GM19023 (cell line): ENCODE measurements around the gene ZC2HC1C.
"Not testable (repeated sequence)": the region's sequence is repeated elsewhere in the genome, so short reads cannot be mapped to it uniquely, and the experiment has no call there.

Experiments
- ATAC-seq: cut with Tn5 transposase; IDR thresholded peaks from one replicate; pipeline ENCODE4 v1.9.1; 2021; ENCODE audit warnings: mild to moderate bottlenecking, moderate library complexity; ENCODE audit not compliant: unreplicated experiment

The ZC2HC1C gene

DNA sequence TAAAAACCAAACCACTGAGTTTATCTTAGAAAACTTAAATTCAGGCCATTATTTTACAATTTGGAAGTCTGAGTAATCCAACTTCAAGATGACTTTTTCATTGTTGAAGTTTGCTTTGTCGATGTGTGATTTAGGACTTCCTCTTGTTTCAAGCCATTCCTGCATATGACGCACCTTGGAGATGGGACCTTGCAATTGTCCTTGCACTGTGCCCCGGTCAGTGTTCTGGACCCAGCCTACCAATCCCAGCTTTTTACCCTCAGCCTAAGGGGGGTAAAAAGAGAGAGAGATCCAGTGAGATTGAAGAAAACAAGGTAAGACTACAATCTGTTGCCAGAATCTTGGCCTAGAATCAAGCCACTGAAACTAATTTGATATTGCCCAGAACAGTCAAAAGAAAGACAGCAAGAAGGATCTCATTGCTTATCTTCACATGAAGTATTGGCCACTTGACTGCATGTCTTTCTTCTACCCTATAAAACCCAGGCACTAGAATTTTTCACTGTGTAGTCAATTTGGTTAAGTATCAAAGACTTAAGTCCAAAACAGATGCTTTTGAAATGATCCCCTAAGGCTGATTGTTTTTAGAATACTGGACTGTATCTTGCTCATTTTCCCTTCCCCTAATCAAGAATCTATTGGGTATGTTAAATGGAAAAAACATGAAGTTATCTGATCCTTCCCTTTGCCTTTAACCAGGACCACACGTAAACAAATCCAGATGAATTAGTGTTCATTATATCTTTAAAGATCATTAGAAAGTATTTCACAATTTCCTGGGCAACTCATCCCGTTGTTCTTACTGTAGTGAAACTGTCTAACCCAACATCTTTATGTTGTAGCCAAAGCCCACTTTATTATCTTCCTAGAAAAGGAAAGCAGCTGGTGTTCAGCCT lies 15.8 kb upstream of the ZC2HC1C start:
- no peak for ATAC-seq

DNA sequence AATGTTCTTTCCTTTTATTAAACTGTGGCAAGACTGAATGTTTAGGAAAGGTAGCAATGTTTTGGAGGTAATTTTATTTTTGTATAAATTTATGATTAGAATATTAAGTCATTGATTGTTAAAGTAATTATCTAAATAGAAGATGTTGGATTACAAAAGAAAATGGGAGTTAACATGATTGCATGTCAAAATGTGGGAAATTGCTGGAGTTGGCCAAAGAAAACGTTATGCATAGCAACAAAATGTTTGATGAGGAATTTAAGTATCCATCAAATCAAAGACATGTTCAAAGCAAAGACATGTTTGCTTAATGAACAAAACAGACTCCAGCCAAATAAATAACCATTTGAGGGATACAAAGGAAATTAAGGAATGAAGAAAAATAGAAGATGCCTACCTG lies 15.0 kb upstream of the ZC2HC1C start:
- ATAC-seq, result no peak

DNA sequence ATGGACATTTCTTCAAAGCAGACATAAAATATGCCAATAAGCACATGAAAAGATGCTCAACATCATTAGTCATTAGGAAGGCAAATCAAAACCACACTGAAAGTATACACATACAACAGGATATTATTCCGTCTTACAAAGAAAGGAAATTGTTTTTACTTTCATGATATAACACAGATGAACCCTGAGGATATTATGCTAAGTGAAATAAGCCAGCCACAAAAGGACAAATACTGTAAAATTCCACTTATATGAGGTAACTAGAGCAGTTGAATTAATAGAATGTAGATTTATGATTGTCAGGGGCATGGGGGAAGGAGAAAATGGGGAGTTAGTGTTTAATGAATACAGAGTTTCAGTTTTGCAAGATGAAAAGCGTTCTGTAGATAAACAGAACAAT lies 9.8 kb upstream of the ZC2HC1C start:
- no peak for ATAC-seq

DNA sequence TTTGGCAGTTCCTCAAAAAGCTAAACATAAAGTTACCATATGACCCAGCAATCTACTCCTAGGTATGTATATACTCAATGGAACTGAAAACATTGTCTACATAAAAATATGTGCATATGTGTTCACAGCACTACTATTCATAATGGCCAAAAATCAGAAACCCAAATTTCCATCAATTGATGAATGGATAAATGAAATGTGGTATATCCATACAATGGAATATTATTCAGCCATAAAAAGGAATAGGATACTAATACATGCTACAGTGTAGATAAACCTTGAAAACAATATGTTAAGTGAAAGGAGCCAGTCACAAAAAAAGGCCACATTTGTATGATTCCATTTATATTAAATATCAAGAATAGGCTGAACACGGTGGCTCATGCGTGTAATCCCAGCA lies 9.0 kb upstream of the ZC2HC1C start:
- no peak for ATAC-seq

DNA sequence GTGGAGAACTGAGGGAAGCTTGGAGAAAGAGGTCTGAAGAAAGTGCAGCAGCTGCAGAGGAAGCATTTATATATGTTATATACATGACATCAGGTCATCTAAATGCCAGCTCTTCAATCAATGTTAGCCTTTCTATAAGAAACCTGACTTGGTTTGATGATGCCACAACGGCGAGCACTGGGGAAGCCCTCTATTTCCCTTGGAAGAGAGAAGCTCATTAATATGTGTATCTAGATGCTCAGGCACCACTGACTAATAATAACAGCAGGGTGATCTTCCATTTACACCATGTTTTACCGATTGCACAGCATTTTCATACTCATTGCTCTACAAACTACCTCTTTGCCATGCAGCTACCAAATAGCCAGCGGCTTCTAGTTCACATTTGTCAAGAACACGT lies 6.4 kb upstream of the ZC2HC1C start:
- no peak for ATAC-seq

DNA sequence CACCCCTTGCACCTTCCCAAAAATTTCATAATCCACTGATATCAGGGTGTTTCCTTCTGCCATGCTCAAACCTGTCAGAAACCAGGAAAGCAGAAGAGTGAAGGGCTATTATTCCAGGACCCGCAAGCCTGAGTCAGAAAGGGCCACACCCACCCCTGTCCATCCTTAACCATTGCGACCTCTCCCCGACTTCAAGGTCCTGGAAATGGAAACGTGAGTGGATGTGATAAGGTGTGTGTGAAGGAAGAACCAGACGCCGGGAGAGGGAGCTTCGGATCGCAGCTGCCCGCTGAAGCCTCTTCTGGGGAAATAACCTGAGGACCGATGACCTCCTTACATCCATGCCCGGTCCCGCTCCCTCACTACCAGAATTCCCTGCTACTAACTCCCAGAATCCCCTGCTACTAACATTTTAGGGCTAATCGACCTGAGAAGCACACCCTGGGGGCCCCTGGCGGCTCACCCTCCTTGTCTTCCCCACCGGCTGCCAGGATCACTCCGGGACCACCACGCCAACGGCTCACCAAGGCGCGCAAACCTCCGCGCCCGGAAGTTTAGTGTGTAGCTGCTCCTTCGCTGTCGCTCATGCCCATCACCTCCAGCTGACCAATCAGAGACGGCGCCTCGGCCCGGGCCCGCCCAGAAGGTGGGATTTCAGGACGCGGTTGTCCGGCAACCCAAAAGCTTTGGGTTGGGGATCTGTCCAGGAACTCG lies 5.8 kb upstream of the ZC2HC1C start, which contains the start of gene ACYP1:
TSS of gene ACYP1 (minus strand) at position 534 of the 714 bp plus-strand sequence. CDS start at position 63, 471 bp downstream.
- ATAC-seq, result peak; percentile 98

DNA sequence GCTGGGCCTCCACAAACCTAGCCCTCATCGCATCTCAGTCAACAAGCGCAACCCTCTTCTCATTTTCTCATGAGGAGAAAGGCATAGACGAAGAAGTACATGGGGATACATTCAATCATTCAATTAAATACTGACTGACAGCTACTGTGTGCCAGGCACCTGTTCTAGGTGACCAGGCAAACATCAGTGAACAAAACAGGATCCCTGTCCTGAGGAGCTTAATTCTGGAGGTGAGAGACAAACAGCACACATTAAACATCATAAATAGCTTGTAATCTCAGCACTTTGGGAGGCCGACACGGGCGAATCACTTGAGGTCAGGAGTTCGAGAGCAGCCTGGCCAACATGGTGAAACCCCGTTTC lies 5.3 kb upstream of the ZC2HC1C start:
- ATAC-seq, result no peak

DNA sequence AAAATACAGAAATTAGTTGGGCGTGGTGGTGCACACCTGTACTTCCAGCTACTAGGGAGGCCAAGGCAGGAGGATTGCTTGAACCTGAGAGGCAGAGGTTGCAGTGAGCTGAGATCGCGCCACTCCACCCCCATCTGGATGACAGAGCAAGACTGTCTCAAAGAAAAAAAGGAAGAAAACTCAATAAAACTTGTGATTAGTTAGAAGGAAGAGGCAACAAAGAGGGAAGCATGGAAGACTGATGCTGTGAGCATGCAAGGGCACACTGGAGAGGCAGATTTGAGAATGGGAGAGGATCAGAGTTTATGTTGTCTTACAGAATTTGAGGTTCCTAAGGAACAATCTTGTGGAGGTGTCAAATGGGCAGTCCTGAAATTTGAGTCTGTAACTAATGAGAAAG lies 2.8 kb upstream of the ZC2HC1C start:
- no peak for ATAC-seq

DNA sequence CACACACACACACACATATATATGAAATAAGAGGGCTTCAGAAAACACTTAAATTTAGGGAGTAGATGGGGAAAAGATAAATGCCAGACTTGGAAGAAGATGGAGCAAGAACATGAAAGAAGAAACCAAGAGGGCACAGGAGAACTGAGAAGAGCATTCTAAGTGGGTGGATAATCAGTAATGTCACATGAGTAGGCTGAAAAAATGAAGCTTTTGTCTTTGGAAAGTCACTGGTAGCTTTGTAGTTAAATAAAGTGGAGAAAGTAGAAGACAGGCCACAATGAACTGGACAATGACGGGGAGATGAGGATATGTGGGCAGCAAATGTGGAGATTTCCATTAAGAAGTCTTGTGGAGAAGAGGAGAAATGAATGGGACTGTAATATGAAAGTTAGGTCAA lies 2.2 kb upstream of the ZC2HC1C start:
- no peak for ATAC-seq

DNA sequence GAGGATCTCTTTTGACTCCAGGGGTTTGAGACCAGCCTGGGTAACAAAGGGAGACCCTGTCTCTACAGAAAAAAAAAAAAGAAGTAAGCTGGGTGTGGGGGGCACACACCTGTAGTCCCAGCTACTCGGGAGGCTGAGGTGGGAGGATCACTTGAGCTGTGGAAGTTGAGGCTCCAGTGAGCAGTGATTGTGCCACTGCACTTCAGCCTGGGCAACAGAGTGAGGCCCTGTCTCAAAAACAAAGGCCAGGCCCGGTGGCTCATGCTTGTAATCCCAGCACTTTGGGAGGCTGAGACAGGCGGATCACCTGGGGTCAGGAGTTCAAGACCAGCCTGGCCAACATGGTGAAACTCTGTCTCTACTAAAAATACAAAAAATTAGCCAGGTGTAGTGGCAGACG lies 1.7 kb upstream of the ZC2HC1C start:
- ATAC-seq, result not testable (repeated sequence)

DNA sequence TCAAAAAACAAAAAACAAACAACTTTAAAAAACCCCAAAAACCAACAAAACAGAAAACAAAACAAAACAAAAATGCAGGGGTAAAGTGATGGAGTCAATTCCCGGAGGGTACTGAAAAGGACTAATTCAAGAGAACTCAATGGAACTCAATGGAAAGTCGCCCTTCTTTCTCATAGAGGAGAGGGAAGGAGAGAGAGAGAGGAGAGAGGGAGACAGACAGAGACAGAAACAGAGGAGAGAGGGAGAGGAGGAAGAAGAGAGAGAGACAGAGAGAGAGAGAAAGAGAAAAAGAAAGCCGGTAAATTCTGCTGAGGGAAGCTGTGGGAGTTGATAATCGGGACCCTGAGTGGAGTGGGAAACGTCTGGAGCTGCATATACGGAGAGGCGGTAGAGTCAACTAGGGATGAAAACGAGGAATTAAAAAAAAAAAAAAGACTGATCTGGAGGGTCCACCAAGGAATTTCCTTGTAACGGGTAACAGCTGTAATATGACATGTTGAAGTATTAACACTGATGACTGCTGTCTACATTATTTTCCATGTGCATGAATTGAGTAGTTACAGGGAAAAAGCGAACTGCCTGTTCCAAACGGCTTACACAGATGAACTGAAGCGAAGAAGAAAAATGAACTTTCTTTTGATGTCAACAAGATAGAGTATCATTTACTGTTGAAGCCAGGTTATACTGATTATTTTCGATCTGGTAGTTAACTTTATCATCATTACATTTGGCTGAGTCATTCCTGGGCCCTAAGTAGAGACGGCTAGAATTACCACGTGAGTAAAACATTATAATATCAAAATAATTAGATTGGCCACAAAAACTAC lies 934 bp upstream of the ZC2HC1C start:
- ATAC-seq, result no peak

DNA sequence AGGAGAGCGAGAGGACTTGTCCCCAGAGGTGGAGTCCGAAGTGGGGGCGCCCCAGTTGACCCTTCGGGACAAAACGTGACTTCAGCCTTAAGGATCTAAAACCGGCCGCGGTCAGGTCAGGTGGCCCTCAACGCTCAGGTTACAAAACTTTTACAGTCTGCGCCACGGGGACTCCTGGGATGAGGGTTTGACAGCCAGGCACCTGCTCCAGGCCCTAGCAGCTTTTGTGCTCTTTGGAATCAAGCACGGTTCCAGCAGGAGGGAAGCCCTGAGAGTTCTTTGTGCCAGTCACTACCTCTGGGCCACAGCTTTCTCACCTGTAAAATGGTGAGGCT lies 337 bp downstream of the ZC2HC1C start:
- ATAC-seq, result no peak

DNA sequence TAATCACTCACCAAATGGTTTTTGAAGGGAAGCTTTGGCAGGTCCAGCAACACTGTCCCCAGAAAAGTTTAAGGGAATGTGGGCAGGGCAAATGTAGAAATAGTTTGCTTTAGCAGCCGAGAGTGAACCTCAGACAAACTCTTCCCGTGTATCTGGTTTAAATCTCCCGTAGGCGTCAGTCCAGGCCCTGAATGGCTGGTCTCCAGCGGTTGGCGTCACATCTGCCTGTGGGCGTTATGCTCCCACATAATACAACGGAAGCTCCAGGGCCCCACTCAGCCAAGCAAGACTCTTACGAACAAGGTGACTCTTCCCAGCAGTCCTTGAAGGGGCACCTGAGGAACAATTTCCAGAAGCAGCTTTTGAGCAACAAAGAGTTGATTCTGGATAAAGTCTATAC lies 942 bp downstream of the ZC2HC1C start:
- no peak for ATAC-seq

DNA sequence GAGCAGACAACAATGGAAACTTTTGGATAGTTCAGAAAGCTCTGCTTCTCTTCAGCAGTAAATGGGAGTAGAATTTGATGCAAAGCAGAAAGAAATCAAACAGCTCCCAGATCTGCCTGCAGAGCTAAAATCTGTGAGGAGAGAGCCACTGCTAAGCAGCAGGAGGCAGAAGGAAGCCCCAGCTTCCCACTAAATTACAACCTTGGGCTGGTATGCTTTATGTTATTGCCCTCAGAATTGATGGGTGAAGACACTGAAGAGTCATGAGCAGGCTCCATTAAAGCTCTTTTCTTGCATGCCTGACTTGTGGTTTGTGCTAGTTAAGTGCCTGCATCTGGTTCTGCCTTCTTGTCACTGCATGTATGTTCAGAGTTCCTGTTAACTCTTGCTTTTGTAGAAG lies 8.4 kb downstream of the ZC2HC1C start:
- ATAC-seq, result no peak

DNA sequence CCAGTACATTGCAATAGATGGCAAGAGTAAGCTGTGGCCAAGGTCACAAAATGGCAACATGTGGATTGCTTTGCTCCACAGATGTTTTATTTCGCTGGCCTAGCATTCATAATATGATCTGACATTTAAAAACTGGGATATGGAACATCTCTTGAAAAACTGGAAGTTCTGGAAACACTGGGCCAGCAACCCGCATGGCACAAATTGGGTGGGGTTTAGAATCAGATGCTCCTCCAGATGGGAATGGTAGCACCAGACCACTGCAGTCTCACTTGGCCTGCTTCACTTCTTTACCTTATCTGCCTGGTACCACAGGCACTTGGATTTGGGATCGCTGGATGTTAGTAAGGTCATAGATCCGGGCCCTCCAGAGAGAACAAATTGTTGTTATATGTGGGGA lies 10.1 kb downstream of the ZC2HC1C start:
- no peak for ATAC-seq

DNA sequence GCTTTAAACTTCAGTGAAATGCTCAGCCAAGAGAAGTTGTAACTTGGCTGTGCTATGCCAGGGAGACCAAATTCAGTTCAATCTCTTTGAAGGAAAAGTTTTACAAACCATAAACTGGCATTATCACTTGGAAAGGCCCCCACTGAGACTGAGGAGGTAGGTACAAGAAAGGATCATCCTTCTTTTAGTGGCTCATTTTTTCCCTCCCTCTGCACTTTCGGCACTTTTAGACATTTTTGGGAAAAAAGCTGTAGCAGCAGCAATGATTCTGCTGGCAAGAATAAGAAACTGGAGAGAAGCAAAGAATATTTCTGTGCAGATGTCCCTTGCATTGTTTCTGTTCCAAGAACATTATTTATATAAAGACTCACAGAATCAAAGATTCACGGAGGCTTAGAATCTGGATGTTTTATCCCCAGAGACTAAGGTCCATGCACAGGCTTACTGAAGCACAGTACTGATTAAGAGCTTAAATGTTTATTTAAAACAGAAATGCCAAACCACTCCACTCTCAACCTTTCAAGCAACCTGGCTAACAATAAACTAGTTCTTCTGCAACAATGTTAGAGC lies 12.3 kb downstream of the ZC2HC1C start:
- ATAC-seq, result no peak

DNA sequence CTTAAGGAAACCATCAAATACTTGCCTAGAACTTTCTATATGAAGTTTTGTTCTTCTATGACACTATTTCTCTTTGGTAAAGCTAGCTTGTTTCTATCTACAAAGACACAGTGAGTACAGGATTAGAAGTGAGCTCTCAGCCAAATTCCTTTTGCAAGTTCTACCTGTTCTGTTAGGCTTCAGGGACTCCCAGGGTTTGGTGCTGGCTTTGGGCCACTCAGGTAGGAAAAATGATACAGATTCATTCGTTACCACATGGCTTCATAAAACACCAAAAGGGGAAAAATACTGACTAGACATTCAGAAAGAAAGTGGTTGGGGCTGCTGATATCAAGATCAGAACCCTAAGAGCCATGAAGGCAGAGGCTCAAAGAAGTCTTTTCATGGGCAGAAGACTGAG lies 13.8 kb downstream of the ZC2HC1C start:
- no peak for ATAC-seq

DNA sequence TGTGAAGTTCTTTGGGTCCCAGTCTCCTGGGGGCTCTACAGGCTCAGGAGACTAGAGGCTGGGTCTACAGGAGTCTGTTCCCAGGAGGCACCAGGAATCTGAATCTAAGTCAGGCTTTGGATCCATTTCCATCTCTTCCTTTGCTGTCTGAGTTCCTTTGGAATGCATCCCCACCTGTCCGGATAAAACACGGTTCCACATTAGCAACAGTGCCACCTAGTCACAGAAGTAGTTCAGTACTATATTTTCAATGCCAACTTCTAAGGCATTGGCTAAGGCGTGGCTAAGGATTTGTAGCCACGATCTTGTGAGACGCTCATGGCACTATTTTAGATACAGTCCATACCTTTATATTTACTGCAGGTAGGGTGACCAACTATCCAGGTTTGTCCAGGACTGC lies 15.1 kb downstream of the ZC2HC1C start:
- ATAC-seq, result no peak

DNA sequence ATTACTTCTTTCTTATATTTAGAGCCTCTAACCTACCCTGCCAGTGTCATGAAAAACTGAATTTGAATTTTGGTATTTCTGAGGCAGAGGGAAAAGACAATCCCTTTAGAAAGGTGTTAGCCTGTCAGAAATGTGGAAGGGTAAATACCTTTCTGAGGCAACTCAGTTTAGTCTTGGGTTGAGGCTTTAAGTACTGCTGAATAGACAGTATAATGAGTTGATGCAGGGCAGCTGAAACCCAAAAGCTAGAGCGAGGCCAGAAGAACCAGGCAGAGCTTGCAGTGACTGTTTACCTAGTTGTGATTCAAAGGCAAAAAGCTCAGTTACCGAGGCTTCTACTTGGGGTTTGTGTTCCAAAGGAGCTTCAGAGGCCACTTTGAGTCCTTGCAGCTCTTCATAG lies 18.7 kb downstream of the ZC2HC1C start:
- ATAC-seq, result no peak

DNA sequence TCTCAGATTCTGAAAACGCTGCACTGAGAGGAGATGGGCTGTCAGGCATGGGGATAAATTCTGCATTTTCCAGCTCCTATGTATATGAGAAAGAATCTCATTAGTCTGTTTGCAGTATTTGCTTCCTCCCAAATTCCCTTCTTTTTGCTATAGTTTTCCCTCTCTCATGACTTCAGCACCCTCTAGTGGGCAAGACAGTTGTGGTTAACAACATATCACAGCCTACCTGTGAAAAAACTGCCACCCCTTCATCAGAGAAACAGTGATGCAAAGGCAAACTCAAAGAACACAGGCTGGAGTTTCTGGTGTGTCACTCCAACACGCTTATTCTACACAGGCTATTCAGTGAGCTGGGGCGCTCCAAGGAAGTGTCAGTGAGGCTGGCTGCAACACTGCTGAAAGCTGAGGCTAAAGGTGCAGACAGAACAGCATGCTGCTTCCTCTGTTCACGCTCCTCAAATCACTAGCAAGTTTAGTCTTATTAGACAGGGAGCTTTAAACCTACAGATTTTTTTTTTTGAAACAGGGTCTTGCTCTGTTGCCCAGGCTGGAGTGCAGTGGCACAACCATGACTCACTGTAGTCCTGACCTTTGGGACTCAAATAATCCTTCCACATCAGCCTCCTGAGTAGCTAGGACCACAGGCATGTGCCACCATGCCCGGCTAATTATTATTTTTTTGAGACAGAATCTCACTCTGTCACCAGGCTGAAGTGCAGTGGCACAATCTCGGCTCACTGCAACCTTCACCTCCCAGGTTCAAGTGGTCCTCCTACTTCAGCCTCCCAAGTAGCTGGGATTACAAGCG lies 19.3 kb downstream of the ZC2HC1C start:
- no peak for ATAC-seq
